ENCODE measurements around the gene TRIP6. TPM values are rescaled to one million over a fixed set of nuclear protein-coding genes. Genes with fewer than 3 reads are reported as not detected.
A peak's percentile ranks its signal among the peaks of the same experiment; 100 is the strongest.

The TRIP6 gene
- total RNA-seq, 2 donors from 2014 or later = 34.9 to 43.6 TPM

DNA sequence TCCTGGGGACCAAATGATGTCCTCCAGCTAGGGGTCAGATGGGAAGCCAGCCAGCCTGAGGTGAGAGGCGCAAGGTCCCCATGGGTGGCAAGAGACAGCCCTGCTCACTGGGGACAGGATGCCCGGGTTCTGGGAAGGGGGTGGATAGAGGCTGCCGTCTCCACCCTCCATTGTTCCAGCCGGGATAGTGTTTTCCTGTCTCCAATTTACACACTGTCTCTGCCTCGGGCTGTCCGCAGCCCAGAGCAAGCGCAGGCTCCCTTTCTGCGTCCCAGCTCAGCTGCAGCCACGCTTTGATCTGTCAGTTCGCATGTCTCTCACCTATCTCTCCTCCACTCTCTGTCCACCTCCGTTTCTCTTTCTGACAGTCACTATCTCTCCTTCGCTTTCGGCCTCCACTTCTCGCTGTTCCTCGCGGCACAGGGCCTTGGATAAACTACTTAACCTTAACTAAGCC is 41.9 kb upstream of the TRIP6 start:
- Histone ChIP-seq H3K9me3 (no peaks in the 10 kb centered on the region), H3K4me3 (no peak overlapping the region), H3K4me1 (peaks cover 45% of the 10 kb centered on the region), H3K36me3 (replicated peaks in 1 of 2; ENCODE audit: insufficient read depth in 1 of 2, low read depth in 2 of 2) (peaks cover 0 to 5% of the 10 kb centered on the region in 2 donors), H3K27ac (peak overlapping the region in 3 of 4 donors; percentile 36 to 79 (median 73)), H3K27me3 (no peaks in the 10 kb centered on the region)
- WGBS, 2 donors = 19 to 21% methylated on average over 13 to 16 of the region's 16 CpGs
- no peak for DNase-seq
- intact Hi-C loops (cut with DNase I) = no loop called here
- no peak for ATAC-seq
- TF ChIP-seq, protein P1, sequence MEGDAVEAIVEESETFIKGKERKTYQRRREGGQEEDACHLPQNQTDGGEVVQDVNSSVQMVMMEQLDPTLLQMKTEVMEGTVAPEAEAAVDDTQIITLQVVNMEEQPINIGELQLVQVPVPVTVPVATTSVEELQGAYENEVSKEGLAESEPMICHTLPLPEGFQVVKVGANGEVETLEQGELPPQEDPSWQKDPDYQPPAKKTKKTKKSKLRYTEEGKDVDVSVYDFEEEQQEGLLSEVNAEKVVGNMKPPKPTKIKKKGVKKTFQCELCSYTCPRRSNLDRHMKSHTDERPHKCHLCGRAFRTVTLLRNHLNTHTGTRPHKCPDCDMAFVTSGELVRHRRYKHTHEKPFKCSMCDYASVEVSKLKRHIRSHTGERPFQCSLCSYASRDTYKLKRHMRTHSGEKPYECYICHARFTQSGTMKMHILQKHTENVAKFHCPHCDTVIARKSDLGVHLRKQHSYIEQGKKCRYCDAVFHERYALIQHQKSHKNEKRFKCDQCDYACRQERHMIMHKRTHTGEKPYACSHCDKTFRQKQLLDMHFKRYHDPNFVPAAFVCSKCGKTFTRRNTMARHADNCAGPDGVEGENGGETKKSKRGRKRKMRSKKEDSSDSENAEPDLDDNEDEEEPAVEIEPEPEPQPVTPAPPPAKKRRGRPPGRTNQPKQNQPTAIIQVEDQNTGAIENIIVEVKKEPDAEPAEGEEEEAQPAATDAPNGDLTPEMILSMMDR (IDR thresholded peaks at IDR 0.05) = no peak
- TF ChIP-seq POLR2A (IDR thresholded peaks at IDR 0.05) = peak in 2 of 3 donors; percentile 24 to 33

DNA sequence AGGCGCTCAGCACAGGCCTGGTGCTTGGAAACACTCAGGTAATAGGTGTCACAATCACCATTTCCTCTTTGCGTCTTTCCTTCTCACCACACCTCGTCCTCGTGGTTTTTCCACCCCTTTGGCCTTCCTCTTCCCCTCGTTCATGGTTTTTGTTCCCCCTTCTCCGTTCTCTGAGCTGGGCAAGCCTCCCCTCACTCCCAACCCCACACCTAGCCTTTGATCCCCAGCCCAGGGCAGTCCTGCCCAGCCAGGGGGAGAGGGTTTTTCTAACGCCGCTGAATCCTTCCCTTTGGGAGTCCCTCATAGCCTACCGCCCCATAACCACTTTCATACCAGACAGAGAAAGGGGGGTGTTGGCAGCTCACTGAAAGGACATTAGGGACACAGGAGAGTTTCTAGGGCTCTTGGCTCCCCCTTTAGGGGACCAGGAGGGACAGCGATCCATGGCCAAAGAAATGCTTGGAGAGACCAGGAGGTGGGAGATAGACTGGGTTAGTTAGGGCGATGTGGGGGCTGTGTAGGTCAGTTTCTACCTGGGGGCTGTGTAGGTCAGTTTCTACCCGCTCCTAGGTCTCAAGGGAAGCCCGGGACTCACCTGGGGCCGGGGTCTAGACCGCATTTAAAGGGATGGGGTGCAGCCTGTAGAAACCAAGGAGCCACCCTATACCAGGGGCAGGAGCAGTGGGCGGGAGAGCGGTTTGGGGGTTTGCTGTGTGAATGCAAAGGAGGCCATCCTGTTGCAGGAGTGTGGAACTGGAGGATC is 41.3 kb upstream of the TRIP6 start:
- H3K4me3 ChIP-seq = peak overlapping the region; percentile 48 to 56
- H3K9me3 ChIP-seq = no peaks in the 10 kb centered on the region
- ATAC-seq (no peak), DNase-seq (peak in 1 of 4 donors; percentile 29)
- H3K27ac ChIP-seq = peak overlapping the region in 3 of 4 donors; percentile 73 to 79 (median 74)
- TF ChIP-seq POLR2A (IDR thresholded peaks at IDR 0.05) = no peak
- TF ChIP-seq, protein P1 (IDR thresholded peaks at IDR 0.05) = peak in 3 of 7 experiments; percentile 28 to 36 (median 31)
- no peaks in the 10 kb centered on the region for H3K27me3 ChIP-seq
- H3K36me3 ChIP-seq (replicated peaks in 1 of 2; ENCODE audit: insufficient read depth in 1 of 2, low read depth in 2 of 2) = peaks cover 0 to 5% of the 10 kb centered on the region in 2 donors
- WGBS, 2 donors = 12 to 16% methylated on average over 14 to 17 of the region's 17 CpGs
- intact Hi-C loops (cut with DNase I) = no loop called here
- H3K4me1 ChIP-seq = peaks cover 50% of the 10 kb centered on the region

- H3K4me3 ChIP-seq = peak overlapping the region; percentile 48 to 56
- TF ChIP-seq, protein P1 (IDR thresholded peaks at IDR 0.05) = no peak
- no peak for TF ChIP-seq POLR2A (IDR thresholded peaks at IDR 0.05)
- DNase-seq (peak in 1 of 4 donors; percentile 36), ATAC-seq (peak; percentile 49)
- no peaks in the 10 kb centered on the region for H3K27me3 ChIP-seq
- peaks cover 0 to 5% of the 10 kb centered on the region in 2 donors for H3K36me3 ChIP-seq (replicated peaks in 1 of 2; ENCODE audit: insufficient read depth in 1 of 2, low read depth in 2 of 2)
- no peaks in the 10 kb centered on the region for H3K9me3 ChIP-seq
- H3K27ac ChIP-seq = peak overlapping the region; percentile 73 to 82 (median 76)
- intact Hi-C loops (cut with DNase I) = no loop called here
- peaks cover 56% of the 10 kb centered on the region for H3K4me1 ChIP-seq
- 0 to 5% methylated on average over 9 to 65 of the region's 71 CpGs for WGBS, 2 donors
These were observed 40.5 kb upstream of the TRIP6 start for GRCh38 chr7:100826514-100827329.

GRCh38 chr7:100827330-100828226 is 39.6 kb upstream of the TRIP6 start, which contains the start of gene EPHB4:
EPHB4 (minus strand) TSS chr7:100827523; CDS start chr7:100827030, 493 bp downstream.
- peak; percentile 78 to 88 (median 87) for DNase-seq
- peak within 1 kb of the TSS; percentile 73 to 82 (median 76) for H3K27ac ChIP-seq
- peaks cover 0 to 3% of the 10 kb centered on the region in 2 donors for H3K36me3 ChIP-seq (replicated peaks in 1 of 2; ENCODE audit: insufficient read depth in 1 of 2, low read depth in 2 of 2)
- TF ChIP-seq POLR2A (IDR thresholded peaks at IDR 0.05) = peak; percentile 20 to 43 (median 41)
- TF ChIP-seq, protein P1 (IDR thresholded peaks at IDR 0.05) = peak in 3 of 7 experiments; percentile 14 to 23 (median 17)
- H3K4me3 ChIP-seq = peak within 1 kb of the TSS; percentile 48 to 56
- no peaks in the 10 kb centered on the region for H3K27me3 ChIP-seq
- H3K4me1 ChIP-seq = peaks cover 63% of the 10 kb centered on the region
- WGBS, 2 donors = 1 to 2% methylated on average over 24 to 60 of the region's 80 CpGs
- ATAC-seq = peak; percentile 77
- no peaks in the 10 kb centered on the region for H3K9me3 ChIP-seq
- intact Hi-C loops (cut with DNase I) = no loop called here
